Brain pericyte (primary cell): Measurements from ENCODE around the gene KLHL25.

ENCODE experiments used
- DNase-seq: peaks from one replicate; pipeline ENCODE4 v3.0.0-alpha.2; 2012; ENCODE audit warnings: low read depth, low spot score

Gene KLHL25

DNA sequence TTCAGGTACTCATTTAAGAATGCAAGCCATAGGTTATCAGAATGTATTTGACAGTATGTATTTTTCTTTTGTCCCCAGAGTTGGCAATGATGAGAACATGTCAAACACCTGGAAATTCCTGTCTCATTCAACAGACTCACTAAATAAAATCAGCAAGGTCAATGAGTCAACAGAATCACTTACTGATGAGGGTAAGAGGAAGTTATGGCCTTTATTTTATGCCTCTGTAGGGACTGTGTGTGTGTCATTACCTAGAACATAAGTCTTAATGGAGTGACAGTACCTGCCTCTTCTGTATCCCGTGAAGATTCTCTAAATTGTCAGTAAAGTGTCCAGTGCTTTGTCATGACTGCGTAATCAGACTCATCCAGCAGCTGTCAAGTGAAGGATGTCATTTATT lies 77.5 kb downstream of the KLHL25 start:
- no peak for DNase-seq

DNA sequence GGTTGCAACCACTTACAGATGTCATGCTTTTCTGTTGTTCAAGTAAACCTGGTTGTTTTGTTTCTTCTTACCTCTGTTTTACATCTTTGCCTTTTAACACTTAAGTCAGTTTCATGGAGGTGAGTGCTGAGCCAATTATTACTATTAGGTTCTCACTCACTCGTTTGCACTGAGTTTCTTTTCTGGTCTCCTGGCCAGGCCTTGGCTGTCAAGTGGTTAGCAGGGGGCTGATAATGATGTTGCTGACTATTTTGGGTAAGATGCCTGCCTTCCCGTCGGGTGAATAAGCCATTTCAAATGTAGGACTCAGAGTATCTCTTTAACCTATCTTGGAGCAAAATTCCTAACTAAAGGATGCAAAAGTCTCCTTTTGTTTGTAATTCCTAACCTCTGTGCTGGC lies 78.5 kb downstream of the KLHL25 start:
- DNase-seq: no peak

DNA sequence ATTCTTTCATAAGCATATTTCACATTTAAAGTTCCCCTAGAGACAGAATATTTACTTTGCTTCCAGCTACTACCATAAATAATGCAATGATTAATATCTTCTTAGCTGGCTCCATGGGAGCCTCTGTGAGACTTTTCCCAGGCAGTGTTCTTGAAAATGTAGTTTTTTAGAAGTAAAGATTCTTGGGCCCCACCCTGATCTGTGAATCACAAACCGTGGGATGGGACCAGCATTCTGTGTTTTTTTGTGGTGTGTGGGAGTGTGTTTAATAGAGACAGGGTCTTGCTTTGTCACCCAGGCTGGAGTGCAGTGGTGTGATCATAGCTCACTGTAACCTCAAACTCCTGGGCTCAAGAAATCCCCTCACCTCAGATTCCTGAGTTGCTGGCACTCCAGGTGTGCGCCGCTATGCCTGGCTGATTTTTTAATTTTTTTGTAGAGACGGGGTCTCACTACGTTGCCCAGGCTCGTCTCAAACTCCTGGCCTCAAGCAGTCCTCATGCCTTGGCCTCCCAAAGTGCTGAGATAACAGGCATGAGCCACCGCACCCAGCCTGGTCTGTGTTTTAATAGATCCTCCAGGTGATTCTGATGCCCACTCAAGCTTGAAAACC lies 83.0 kb downstream of the KLHL25 start:
- no peak for DNase-seq

DNA sequence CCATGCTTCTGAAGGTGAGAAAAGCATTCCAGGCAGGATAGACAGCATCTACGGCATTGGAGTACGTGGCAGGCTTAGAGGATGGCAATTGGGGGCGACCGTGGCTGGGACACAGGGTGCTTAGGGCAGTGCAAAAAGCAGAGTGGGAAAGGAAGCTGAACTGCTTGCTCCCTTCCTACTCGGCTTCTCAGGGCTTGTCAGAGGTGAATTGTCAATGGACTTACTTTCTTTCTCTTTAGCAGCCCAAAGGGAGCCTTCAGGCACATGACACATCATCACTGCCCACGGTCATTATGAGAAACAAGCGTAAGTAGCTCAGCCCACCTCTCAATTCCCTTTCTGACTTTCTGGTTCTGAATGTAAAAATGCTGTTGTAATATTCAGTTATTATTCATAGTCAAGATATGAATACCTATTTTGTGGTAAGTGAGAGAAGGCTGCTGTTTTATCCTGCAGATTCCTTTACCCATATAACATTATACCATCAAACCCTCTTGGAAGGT lies 84.3 kb downstream of the KLHL25 start:
- DNase-seq: no peak
